Glutamatergic neuron (in vitro differentiated cells): ENCODE data around the gene AIF1. TPM values are rescaled to one million over a fixed set of nuclear protein-coding genes. Genes with fewer than 3 reads are reported as not detected.

Source experiments
- DNase-seq: peaks from one replicate; pipeline ENCODE4 v3.0.0; 2022
- H3K27ac Mint-ChIP-seq: one replicate; pipeline ENCODE4 v1.8.0; 2020; ENCODE audit warnings: mild to moderate bottlenecking, mixed read lengths, inconsistent platforms; ENCODE audit not compliant: unreplicated experiment
- H3K27me3 Mint-ChIP-seq: one replicate; pipeline ENCODE4 v1.8.0; 2020; ENCODE audit warnings: mild to moderate bottlenecking, moderate library complexity, mixed read lengths, inconsistent platforms; ENCODE audit not compliant: unreplicated experiment
- H3K36me3 Mint-ChIP-seq: one replicate; pipeline ENCODE4 v1.8.0; 2020; ENCODE audit warnings: mild to moderate bottlenecking, mixed read lengths, inconsistent platforms; ENCODE audit not compliant: unreplicated experiment
- H3K4me1 Mint-ChIP-seq: one replicate; pipeline ENCODE4 v1.8.0; 2020; ENCODE audit warnings: mild to moderate bottlenecking, low read depth, mixed read lengths, inconsistent platforms; ENCODE audit not compliant: unreplicated experiment
- H3K4me3 Mint-ChIP-seq: one replicate; pipeline ENCODE4 v1.8.0; 2020; ENCODE audit warnings: mild to moderate bottlenecking, mixed read lengths, inconsistent platforms; ENCODE audit not compliant: unreplicated experiment
- H3K9me3 Mint-ChIP-seq: one replicate; pipeline ENCODE4 v1.8.0; 2020; ENCODE audit warnings: mild to moderate bottlenecking, moderate library complexity, mixed read lengths, inconsistent platforms; ENCODE audit not compliant: unreplicated experiment
- CTCF ChIP-seq: fragments of 200-600 bp; sonication (generic); IDR thresholded peaks from one replicate; pipeline ENCODE4 v1.5.0; 2021; ENCODE audit not compliant: partially characterized antibody, unreplicated experiment
- microRNA-seq: library from miRNA; unstranded; fragments of <30 nt; microRNA quantifications from one replicate; pipeline ENCODE4, GENCODE V29; 2020; ENCODE audit not compliant: unreplicated experiment
- total RNA-seq: library from RNA; stranded (reverse); fragmentation: NEBNext Ultra II Directional; extraction: Animal tissue kit (Norgen Biotek cat#: 25700); gene quantifications from one replicate; pipeline ENCODE4 v1.2.1, GENCODE V29; 2021; ENCODE audit not compliant: unreplicated experiment

The AIF1 gene
- total RNA-seq, 1 donor from 2014 or later = not detected

GRCh38 chr6:31664790-31665500, 49.9 kb downstream of the AIF1 start, which contains the start of gene GPANK1:
GPANK1 (minus strand) TSS chr6:31664997; CDS start chr6:31664478, 519 bp downstream.
- Mint-ChIP-seq H3K27me3 (peaks cover 15% of the 10 kb centered on the region), H3K36me3 (no peaks in the 10 kb centered on the region), H3K4me3 (peak within 1 kb of the TSS; percentile 97), H3K27ac (peak within 1 kb of the TSS; percentile 99), H3K4me1 (peaks cover 19% of the 10 kb centered on the region), H3K9me3 (peaks cover 11% of the 10 kb centered on the region)
- peak; percentile 73 for DNase-seq
- no peak for TF ChIP-seq CTCF

- Mint-ChIP-seq H3K27me3 (peaks cover 15% of the 10 kb centered on the region), H3K4me3 (peak within 1 kb of the TSS; percentile 97), H3K27ac (peak within 1 kb of the TSS; percentile 99), H3K9me3 (peaks cover 11% of the 10 kb centered on the region), H3K4me1 (peaks cover 19% of the 10 kb centered on the region), H3K36me3 (no peaks in the 10 kb centered on the region)
- TF ChIP-seq CTCF = no peak
- DNase-seq = peak; percentile 97
Measured at GRCh38 chr6:31665501-31666336, 50.7 kb downstream of the AIF1 start, which contains the start of gene CSNK2B. CSNK2B (plus strand) TSS chr6:31666080; CDS start chr6:31666832, 752 bp downstream.

GRCh38 chr6:31666337-31666965, 51.4 kb downstream of the AIF1 start:
- Mint-ChIP-seq H3K27ac (peak overlapping the region; percentile 87), H3K4me1 (peaks cover 16% of the 10 kb centered on the region), H3K4me3 (peak overlapping the region; percentile 97), H3K9me3 (peaks cover 11% of the 10 kb centered on the region), H3K27me3 (peaks cover 12% of the 10 kb centered on the region), H3K36me3 (no peaks in the 10 kb centered on the region)
- DNase-seq = no peak
- TF ChIP-seq CTCF = no peak

Small RNAs within 50 kb of the gene (microRNA-seq; reads per million reads assigned to microRNA genes)
- 5.1 reads per million, percentile 33 among the genes with 10 or more reads in this experiment for gene MIR6832

Other genes with a start within 250 kb of the AIF1 start
- gene MICA, start 211.6 kb upstream of the AIF1 start, total RNA-seq = 0.42 TPM
- 3.6 TPM for gene MICB, start 117.1 kb upstream of the AIF1 start, total RNA-seq
- not detected for gene MCCD1, start 86.3 kb upstream of the AIF1 start, total RNA-seq
- gene DDX39B, start 73.2 kb upstream of the AIF1 start, total RNA-seq = 526 TPM
- 95.6 TPM for gene ATP6V1G2, start 68.6 kb upstream of the AIF1 start, total RNA-seq
- 29.8 TPM for gene NFKBIL1, start 67.6 kb upstream of the AIF1 start, total RNA-seq
- not detected for gene LTA, start 42.9 kb upstream of the AIF1 start, total RNA-seq
- gene TNF, start 39.7 kb upstream of the AIF1 start, total RNA-seq = not detected
- not detected for gene LTB, start 32.8 kb upstream of the AIF1 start, total RNA-seq
- gene LST1, start 29.0 kb upstream of the AIF1 start, total RNA-seq = not detected
- gene NCR3, start 22.2 kb upstream of the AIF1 start, total RNA-seq = not detected
- 303 TPM for gene PRRC2A, start 5.5 kb downstream of the AIF1 start, total RNA-seq
- gene BAG6, start 37.4 kb downstream of the AIF1 start, total RNA-seq = 804 TPM
- gene APOM, start 40.7 kb downstream of the AIF1 start, total RNA-seq = 1.5 TPM
- gene C6orf47, start 45.5 kb downstream of the AIF1 start, total RNA-seq = 28.8 TPM
- gene GPANK1, start 49.8 kb downstream of the AIF1 start, total RNA-seq = 30.1 TPM
- gene CSNK2B, start 50.8 kb downstream of the AIF1 start, total RNA-seq = 214 TPM
- 43.1 TPM for gene LY6G5B, start 54.7 kb downstream of the AIF1 start, total RNA-seq
- gene LY6G5C, start 65.8 kb downstream of the AIF1 start, total RNA-seq = 13.8 TPM
- gene ABHD16A, start 88.1 kb downstream of the AIF1 start, total RNA-seq = 120 TPM
- gene LY6G6F, start 91.6 kb downstream of the AIF1 start, total RNA-seq = not detected
- not detected for gene LY6G6D, start 100.1 kb downstream of the AIF1 start, total RNA-seq
- gene LY6G6C, start 106.5 kb downstream of the AIF1 start, total RNA-seq = 1.8 TPM
- gene MPIG6B, start 108.1 kb downstream of the AIF1 start, total RNA-seq = not detected
- 266 TPM for gene DDAH2, start 114.1 kb downstream of the AIF1 start, total RNA-seq
- gene CLIC1, start 121.3 kb downstream of the AIF1 start, total RNA-seq = 310 TPM
- 25.7 TPM for gene MSH5, start 124.8 kb downstream of the AIF1 start, total RNA-seq
- gene SAPCD1, start 147.4 kb downstream of the AIF1 start, total RNA-seq = 3.7 TPM
- 3.2 TPM for gene VWA7, start 162.1 kb downstream of the AIF1 start, total RNA-seq
- gene VARS1, start 180.5 kb downstream of the AIF1 start, total RNA-seq = 204 TPM
- gene LSM2, start 191.7 kb downstream of the AIF1 start, total RNA-seq = 68.2 TPM
- 2.5 TPM for gene HSPA1L, start 200.0 kb downstream of the AIF1 start, total RNA-seq
- 54.3 TPM for gene HSPA1A, start 200.3 kb downstream of the AIF1 start, total RNA-seq
- 93.9 TPM for gene HSPA1B, start 212.5 kb downstream of the AIF1 start, total RNA-seq
- 40.2 TPM for gene NEU1, start 247.6 kb downstream of the AIF1 start, total RNA-seq